Measurements from ENCODE around the gene ANKRD50. TPM values are rescaled to one million over a fixed set of nuclear protein-coding genes. Genes with fewer than 3 reads are reported as not detected.
A peak's percentile ranks its signal among the peaks of the same experiment; 100 is the strongest.

Gene ANKRD50
- total and polyA plus RNA-seq, 4 donors: 22.2 to 74.5 (median 41.8) TPM

DNA sequence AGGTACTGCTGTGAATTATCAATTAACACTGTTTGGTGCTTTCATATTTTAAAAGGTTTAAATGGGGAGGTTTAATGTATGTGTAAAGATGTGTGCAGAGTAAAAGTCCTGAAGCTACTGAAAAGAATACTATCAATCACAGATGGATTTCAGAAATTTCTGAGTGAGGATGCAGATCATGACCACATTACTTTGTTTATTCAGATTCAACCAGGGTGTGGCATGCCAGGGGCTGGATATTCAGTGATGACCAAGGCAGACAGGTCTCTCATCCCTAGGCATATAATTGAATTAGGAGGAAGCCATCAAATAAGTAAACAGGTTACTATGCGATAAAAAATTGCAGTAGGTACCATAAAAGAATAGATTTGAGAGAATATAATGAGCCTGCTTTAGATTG is 28.0 kb upstream of the ANKRD50 start:
- DNase-seq (ENCODE audit: low read depth in 4 of 6, low spot score in 6 of 6): no peak
- Histone ChIP-seq H3K27ac (ENCODE audit: low read depth, low read length) (no peak overlapping the region), H3K4me3 (ENCODE audit: low read depth, low read length) (no peak overlapping the region), H3K4me1 (ENCODE audit: control insufficient read depth, insufficient read depth, low read length) (no peaks in the 10 kb centered on the region), H3K36me3 (ENCODE audit: control insufficient read depth, insufficient read depth, low read length) (no peaks in the 10 kb centered on the region), H3K9me3 (ENCODE audit: control insufficient read depth, insufficient read depth, low read length) (peaks cover 1% of the 10 kb centered on the region), H3K27me3 (ENCODE audit: control insufficient read depth, insufficient read depth, low read length) (no peaks in the 10 kb centered on the region)
- WGBS (ENCODE audit: insufficient coverage): no CpG with 5 or more reads among the region's 1 CpG

DNA sequence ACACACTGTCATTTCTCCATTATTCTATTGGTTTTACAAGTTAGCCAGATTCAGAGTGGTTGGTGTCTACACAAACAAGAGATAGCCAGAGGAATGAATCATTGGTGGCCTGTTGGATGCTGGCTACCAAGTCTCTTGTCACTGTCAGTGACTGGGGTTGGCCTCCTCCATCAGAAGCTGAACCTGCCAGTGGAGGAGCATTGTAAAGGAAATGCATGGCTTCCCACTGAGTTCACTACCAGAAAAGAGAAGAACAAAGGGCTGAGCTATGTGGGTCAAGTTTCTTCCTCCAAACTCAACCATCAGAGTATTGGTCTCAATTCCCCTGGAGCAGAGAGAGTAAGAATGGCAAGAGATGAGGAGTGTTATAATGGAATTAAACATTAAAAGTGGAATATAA is 26.5 kb upstream of the ANKRD50 start:
- Histone ChIP-seq H3K27ac (ENCODE audit: low read depth, low read length) (no peak overlapping the region), H3K4me3 (ENCODE audit: low read depth, low read length) (no peak overlapping the region), H3K27me3 (ENCODE audit: control insufficient read depth, insufficient read depth, low read length) (no peaks in the 10 kb centered on the region), H3K36me3 (ENCODE audit: control insufficient read depth, insufficient read depth, low read length) (no peaks in the 10 kb centered on the region), H3K4me1 (ENCODE audit: control insufficient read depth, insufficient read depth, low read length) (no peaks in the 10 kb centered on the region), H3K9me3 (ENCODE audit: control insufficient read depth, insufficient read depth, low read length) (peaks cover 1% of the 10 kb centered on the region)
- no peak for DNase-seq (ENCODE audit: low read depth in 4 of 6, low spot score in 6 of 6)

DNA sequence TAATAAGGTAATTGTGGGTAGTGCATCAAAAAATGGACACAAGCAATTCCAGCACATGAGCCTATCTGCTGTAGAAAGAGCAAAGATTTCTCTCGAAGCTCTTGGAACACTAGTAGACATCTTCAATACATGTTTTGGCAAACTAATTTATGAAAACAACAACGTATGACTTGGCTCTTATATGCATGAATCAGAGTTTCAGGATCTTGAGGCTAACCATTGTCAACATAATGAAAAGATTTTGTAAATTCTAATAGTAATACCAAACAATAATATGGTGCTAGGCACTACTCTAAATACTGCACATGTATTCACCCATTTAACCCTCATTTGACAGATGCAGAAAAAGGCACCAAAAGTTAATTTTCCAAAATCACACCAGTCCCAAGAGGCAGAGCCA is 25.1 kb upstream of the ANKRD50 start:
- Histone ChIP-seq H3K4me1 (ENCODE audit: control insufficient read depth, insufficient read depth, low read length) (no peaks in the 10 kb centered on the region), H3K4me3 (ENCODE audit: low read depth, low read length) (no peak overlapping the region), H3K36me3 (ENCODE audit: control insufficient read depth, insufficient read depth, low read length) (no peaks in the 10 kb centered on the region), H3K27ac (ENCODE audit: low read depth, low read length) (no peak overlapping the region), H3K27me3 (ENCODE audit: control insufficient read depth, insufficient read depth, low read length) (no peaks in the 10 kb centered on the region), H3K9me3 (ENCODE audit: control insufficient read depth, insufficient read depth, low read length) (peaks cover 1% of the 10 kb centered on the region)
- DNase-seq (ENCODE audit: low read depth in 4 of 6, low spot score in 6 of 6): no peak
- 100% methylated on average over 1 of the region's 2 CpGs for WGBS (ENCODE audit: insufficient coverage)

DNA sequence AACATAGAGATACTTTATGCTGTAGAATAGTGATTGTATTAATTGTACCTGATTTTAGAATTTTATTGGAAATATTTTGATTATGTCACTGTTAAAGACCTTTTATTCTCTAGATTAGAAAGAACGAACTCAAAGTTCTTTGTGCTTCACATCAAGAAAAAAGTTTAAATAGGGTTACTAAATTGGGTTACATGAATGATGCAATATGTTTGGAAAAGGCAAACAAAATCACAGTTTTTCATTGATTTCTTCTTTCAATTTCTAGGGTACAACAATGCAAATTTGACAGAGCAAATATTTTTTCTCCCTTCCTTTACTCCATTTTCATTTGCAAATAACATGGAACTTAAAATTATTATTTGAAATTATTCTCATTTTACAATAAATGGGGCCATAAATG is 24.0 kb upstream of the ANKRD50 start:
- Histone ChIP-seq H3K9me3 (ENCODE audit: control insufficient read depth, insufficient read depth, low read length) (peaks cover 1% of the 10 kb centered on the region), H3K36me3 (ENCODE audit: control insufficient read depth, insufficient read depth, low read length) (no peaks in the 10 kb centered on the region), H3K27me3 (ENCODE audit: control insufficient read depth, insufficient read depth, low read length) (no peaks in the 10 kb centered on the region), H3K4me3 (ENCODE audit: low read depth, low read length) (no peak overlapping the region), H3K27ac (ENCODE audit: low read depth, low read length) (no peak overlapping the region), H3K4me1 (ENCODE audit: control insufficient read depth, insufficient read depth, low read length) (no peaks in the 10 kb centered on the region)
- no CpG with 5 or more reads among the region's 1 CpG for WGBS (ENCODE audit: insufficient coverage)
- DNase-seq (ENCODE audit: low read depth in 4 of 6, low spot score in 6 of 6): no peak

DNA sequence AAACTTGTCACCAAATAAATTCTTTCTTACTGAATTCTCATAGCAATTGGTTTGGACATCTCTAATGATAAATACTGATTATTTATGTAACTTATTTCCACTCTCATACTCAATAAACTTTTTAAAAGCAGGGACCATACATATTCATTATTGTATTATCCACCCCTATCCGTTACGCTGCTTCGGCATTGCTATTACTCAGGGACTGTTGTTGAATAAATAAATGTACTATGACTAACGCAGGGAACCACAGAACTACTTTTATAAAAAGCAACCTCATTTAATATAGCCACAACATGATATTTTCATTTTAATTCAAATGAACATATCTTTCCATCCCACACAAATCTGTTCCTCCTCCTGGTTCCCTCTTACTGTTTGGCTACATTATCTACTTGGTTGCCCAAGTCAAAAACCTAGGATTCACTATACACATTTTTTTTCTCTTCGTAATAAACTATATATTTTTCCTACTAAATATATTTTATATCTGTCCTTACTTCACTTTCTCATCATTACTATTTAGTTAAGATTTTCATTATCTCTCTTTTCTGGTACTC is 14.9 kb upstream of the ANKRD50 start:
- DNase-seq (ENCODE audit: low read depth in 4 of 6, low spot score in 6 of 6): peak in 1 of 6 donors; percentile 51
- H3K36me3 ChIP-seq (ENCODE audit: control insufficient read depth, insufficient read depth, low read length): no peaks in the 10 kb centered on the region
- H3K27ac ChIP-seq (ENCODE audit: low read depth, low read length): no peak overlapping the region
- H3K4me3 ChIP-seq (ENCODE audit: low read depth, low read length): no peak overlapping the region
- H3K9me3 ChIP-seq (ENCODE audit: control insufficient read depth, insufficient read depth, low read length): no peaks in the 10 kb centered on the region
- H3K27me3 ChIP-seq (ENCODE audit: control insufficient read depth, insufficient read depth, low read length): no peaks in the 10 kb centered on the region
- H3K4me1 ChIP-seq (ENCODE audit: control insufficient read depth, insufficient read depth, low read length): no peaks in the 10 kb centered on the region
- WGBS (ENCODE audit: insufficient coverage): no CpG with 5 or more reads among the region's 5 CpGs

DNA sequence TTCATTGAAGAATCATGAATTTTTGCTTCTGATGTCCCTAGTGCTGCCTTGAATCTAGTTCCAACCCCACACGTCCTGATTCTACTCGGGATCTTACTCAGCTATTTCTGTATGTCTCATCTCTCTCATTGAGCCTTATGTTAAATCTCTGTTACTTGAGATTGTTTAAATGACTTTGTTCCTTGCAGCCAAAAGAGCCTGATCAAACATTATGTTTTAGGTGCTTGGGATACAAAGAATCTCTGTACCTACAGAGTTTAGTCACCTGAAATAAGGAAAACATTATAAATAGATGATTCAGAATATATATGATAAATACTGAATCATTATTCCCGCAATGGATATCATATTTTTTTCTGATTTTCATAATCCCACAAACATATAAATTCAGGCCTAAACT is 13.7 kb upstream of the ANKRD50 start:
- Histone ChIP-seq H3K27me3 (ENCODE audit: control insufficient read depth, insufficient read depth, low read length) (no peaks in the 10 kb centered on the region), H3K36me3 (ENCODE audit: control insufficient read depth, insufficient read depth, low read length) (no peaks in the 10 kb centered on the region), H3K4me1 (ENCODE audit: control insufficient read depth, insufficient read depth, low read length) (no peaks in the 10 kb centered on the region), H3K9me3 (ENCODE audit: control insufficient read depth, insufficient read depth, low read length) (no peaks in the 10 kb centered on the region), H3K4me3 (ENCODE audit: low read depth, low read length) (no peak overlapping the region), H3K27ac (ENCODE audit: low read depth, low read length) (no peak overlapping the region)
- WGBS (ENCODE audit: insufficient coverage): no CpG with 5 or more reads among the region's 3 CpGs
- no peak for DNase-seq (ENCODE audit: low read depth in 4 of 6, low spot score in 6 of 6)

DNA sequence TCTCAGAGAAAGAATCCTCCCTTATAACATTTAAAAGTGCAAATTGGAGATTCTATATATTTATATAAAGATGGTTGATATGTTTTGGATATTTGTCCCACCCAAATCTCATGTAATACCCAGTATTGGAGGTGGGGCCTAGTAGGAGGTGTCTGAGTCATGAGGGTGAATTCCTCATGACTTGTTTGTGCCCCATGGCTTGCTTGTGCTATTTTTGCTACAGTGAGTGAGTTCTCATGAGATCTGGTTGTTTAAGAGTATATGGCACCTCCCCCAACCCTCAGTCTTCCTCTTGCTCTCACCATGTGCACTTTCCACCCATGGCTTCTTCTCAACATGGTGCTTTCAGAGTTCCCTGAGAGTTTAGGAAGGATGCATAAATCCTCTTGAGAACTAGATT is 9.5 kb upstream of the ANKRD50 start:
- Histone ChIP-seq H3K36me3 (ENCODE audit: control insufficient read depth, insufficient read depth, low read length) (no peaks in the 10 kb centered on the region), H3K27ac (ENCODE audit: low read depth, low read length) (no peak overlapping the region), H3K9me3 (ENCODE audit: control insufficient read depth, insufficient read depth, low read length) (no peaks in the 10 kb centered on the region), H3K4me3 (ENCODE audit: low read depth, low read length) (no peak overlapping the region), H3K27me3 (ENCODE audit: control insufficient read depth, insufficient read depth, low read length) (no peaks in the 10 kb centered on the region), H3K4me1 (ENCODE audit: control insufficient read depth, insufficient read depth, low read length) (no peaks in the 10 kb centered on the region)
- no peak for DNase-seq (ENCODE audit: low read depth in 4 of 6, low spot score in 6 of 6)

DNA sequence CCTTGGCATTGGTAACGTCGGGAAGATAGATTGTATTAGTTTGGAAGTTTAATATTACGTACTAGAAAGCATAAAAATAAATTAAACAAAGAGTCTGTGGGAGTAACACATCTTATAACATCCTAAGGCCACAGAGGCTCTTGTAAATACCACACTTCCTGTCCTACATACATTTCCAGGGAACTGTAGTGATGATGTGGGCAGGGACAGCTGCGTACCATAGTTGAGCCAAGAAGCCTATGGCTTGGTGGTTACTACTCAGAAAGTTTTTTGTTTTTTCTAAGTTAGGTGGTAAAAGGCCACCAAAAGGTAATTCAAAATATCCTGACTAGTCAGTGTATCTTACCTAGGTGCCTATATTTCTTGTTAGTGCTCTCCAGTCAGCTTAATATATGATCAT is 4.6 kb upstream of the ANKRD50 start:
- WGBS (ENCODE audit: insufficient coverage): no CpG with 5 or more reads among the region's 4 CpGs
- H3K9me3 ChIP-seq (ENCODE audit: control insufficient read depth, insufficient read depth, low read length): no peaks in the 10 kb centered on the region
- no peaks in the 10 kb centered on the region for H3K36me3 ChIP-seq (ENCODE audit: control insufficient read depth, insufficient read depth, low read length)
- H3K27me3 ChIP-seq (ENCODE audit: control insufficient read depth, insufficient read depth, low read length): no peaks in the 10 kb centered on the region
- no peak overlapping the region for H3K4me3 ChIP-seq (ENCODE audit: low read depth, low read length)
- H3K4me1 ChIP-seq (ENCODE audit: control insufficient read depth, insufficient read depth, low read length): peaks cover 6% of the 10 kb centered on the region
- no peak for DNase-seq (ENCODE audit: low read depth in 4 of 6, low spot score in 6 of 6)
- H3K27ac ChIP-seq (ENCODE audit: low read depth, low read length): no peak overlapping the region

DNA sequence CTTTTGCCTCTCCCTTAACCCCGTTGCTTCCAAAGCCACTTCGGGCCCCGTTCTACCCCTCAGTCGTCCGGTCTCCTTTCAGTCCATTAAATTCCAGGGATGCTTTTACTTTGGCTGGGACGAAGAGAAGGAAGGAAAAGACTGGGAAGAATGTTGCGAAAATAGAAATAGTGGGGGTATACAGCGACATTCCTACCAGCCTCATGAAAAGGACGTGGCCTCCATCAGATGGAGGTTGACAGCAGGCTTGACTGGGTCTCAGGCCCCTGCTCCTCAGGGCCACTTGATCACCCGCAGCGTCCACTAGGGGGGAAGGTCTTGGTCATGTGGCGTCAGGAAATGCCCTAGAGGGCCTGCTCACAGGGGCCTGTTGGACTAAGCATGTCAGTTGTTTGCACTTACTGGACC is 657 bp upstream of the ANKRD50 start:
- H3K36me3 ChIP-seq (ENCODE audit: control insufficient read depth, insufficient read depth, low read length): no peaks in the 10 kb centered on the region
- no peaks in the 10 kb centered on the region for H3K9me3 ChIP-seq (ENCODE audit: control insufficient read depth, insufficient read depth, low read length)
- 8% methylated on average over 6 of the region's 12 CpGs for WGBS (ENCODE audit: insufficient coverage)
- H3K27ac ChIP-seq (ENCODE audit: low read depth, low read length): peak overlapping the region; percentile 98
- H3K4me3 ChIP-seq (ENCODE audit: low read depth, low read length): peak overlapping the region; percentile 78
- no peaks in the 10 kb centered on the region for H3K27me3 ChIP-seq (ENCODE audit: control insufficient read depth, insufficient read depth, low read length)
- peaks cover 10% of the 10 kb centered on the region for H3K4me1 ChIP-seq (ENCODE audit: control insufficient read depth, insufficient read depth, low read length)
- DNase-seq (ENCODE audit: low read depth in 4 of 6, low spot score in 6 of 6): peak in 3 of 6 donors; percentile 40 to 89 (median 85)

DNA sequence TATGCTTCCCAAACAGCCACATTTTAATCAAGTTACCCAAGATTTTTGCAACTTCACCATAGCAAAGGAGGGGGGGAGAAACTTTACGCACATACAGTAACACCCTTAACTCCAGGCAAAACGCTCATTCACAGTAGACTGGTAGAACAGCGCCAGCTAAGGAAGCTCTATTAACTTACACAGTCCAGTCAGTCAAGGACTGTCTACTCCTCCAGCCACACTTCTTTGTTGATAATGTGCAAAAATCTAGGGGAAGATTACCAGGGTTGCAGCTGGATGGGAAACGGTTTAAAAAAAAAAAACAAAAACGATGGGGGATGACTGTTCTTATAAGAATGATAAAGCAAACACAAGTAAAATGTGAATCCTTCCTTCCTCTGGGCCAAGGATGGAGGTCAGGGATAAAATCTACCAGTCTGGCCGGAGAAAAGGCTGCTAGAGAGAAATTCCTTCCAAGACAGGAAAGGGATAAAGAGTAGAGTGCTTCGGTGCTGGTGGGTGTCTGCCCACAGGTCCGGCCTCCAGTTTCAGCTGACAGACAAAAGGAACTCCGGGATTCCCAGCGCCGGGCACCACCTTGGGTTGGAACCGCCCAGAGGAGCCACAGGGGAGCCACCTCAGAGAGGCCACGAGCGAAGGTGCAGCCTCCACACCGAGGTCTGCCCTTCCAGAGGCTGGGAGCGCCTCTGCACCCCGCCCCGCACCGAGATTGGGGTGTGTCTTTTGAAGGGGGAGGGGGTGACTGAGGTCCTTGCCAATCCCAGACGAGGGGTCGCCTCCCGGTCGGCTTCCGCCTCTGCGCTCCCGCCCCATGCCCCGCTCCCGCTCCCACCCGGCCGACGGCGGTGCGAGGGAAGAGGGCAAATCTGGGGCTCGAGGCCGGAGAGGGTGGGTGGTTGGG is 811 bp downstream of the ANKRD50 start:
- H3K4me3 ChIP-seq (ENCODE audit: low read depth, low read length): peak overlapping the region; percentile 95
- H3K36me3 ChIP-seq (ENCODE audit: control insufficient read depth, insufficient read depth, low read length): no peaks in the 10 kb centered on the region
- no peaks in the 10 kb centered on the region for H3K27me3 ChIP-seq (ENCODE audit: control insufficient read depth, insufficient read depth, low read length)
- no peaks in the 10 kb centered on the region for H3K9me3 ChIP-seq (ENCODE audit: control insufficient read depth, insufficient read depth, low read length)
- 0% methylated on average over 30 of the region's 35 CpGs for WGBS (ENCODE audit: insufficient coverage)
- H3K4me1 ChIP-seq (ENCODE audit: control insufficient read depth, insufficient read depth, low read length): peaks cover 10% of the 10 kb centered on the region
- peak overlapping the region; percentile 98 for H3K27ac ChIP-seq (ENCODE audit: low read depth, low read length)
- peak; percentile 43 to 91 (median 57) for DNase-seq (ENCODE audit: low read depth in 4 of 6, low spot score in 6 of 6)
